NCI-H510A (cell line): Measurements from ENCODE around the gene FBXO42.

ENCODE experiments used
- DNase-seq: peaks from one replicate; lab custom pipeline; 2025; lab: John Stamatoyannopoulos, UW

Gene FBXO42

DNA sequence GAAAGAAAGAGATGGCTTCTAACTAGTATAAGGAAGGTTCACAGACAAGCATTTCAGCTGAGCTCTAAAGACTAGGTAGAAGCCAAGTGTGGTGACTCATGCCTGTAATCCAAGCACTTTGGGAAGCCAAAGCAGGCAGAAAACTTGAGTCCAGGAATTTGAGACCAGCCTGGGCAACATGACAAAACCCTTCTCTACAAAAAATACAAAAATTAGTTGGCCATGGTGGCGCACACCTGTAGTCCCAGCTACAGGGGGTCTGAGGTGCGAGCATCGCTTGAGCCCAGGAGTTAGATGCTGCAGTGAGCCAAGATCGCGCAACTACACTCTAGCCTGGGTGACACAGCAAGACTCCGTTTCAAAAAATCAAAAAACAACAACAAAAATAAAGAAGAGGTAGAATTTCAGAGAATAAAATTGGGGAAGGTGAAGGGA lies 27.8 kb downstream of the FBXO42 start:
- no peak for DNase-seq

DNA sequence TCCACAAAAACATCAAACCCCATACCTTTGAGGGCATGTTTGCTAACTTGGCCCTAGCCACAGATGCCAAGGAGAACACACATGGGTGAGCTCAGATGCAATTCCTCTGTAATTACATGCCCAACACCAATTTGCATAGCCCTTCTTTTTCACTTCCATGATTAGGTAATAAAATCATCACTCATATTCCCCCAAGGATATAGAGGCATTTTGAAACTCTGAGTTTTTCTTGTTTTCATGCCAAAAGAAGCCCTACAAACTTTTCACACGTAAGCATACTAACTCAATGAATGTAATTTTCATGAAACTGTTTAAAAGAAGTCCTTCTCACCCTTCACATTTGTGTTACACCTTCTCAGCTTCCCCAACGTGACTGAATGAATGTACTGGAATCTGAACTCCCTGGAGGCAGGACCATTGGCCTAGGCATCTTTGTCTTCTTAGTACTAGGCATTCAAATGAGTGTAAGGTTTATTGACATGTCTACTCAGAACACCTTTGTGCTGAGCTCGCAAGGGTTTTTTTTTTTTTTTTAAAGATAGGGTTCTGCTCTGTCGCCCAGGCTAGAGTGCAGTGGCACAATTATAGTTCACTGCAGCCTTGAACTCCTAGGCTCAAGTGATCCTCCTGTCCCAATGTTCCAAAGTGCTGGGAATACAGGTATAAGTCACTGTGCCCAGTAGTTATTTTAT lies 31.0 kb downstream of the FBXO42 start:
- no peak for DNase-seq

DNA sequence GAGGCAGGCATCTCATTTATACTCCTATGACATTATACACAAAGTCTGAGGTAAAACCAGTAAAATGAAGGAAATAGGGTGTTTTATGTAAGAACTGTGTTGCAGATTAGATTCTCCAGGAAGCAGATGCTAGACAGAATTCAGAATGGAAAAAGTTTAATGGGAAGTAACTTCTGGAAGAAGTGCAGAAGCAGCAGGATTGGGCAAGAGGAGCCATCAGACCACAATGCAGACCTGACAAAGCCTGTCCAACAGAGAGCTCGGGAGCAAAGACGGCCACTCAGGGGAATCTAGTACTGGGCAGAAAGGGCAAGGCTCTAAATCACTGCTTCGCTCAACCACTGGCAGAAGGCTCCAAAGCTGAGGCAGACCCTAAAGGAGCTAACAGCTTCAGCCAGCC lies 33.7 kb downstream of the FBXO42 start:
- no peak for DNase-seq

GRCh38 chr1:16315437-16315836 lies 36.8 kb downstream of the FBXO42 start:
- DNase-seq, result no peak

- DNase-seq, result no peak
Measured at GRCh38 chr1:16307222-16307621, 45.1 kb downstream of the FBXO42 start.

DNA sequence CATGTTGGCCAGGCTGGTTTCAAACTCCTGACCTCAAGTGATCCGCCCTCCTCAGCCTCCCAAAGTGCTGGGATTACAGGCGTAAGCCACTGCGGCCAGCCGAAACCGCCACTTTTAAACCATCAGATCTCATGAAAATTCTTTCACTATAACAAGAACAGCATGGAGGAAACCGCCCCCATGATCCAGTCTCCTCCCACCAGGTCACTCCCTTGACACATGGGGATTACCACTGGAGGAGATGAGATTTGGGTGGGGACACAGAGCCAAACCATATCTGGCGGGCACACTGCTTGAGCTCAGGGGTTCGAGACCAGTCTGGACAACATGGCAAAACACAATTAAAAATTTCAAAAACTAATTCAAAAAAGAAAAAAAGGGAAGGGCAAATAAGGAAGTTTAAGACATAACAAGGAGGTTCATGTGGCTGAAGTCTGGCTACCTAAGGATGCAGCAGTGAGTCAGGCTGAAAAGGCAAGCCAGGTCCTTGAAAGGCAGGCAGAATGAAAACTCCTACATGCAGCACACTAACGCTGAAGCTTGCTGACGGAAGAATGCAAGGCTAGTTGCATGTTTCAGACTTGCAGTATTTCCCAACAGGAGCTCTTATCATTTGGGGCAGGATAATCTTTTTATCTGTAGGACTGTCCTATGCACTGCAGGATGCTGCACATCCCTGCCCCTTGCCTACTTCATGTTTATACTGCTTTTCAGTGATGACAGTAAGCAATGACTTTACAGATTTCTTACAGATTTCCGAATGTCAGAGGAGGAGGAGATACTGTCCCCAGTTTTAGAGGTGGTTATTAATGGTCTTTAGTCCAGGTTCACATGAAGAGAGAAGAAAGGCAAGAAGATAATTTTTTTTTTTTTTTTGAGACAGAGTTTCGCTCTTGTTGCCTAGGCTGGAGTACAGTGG lies 49.3 kb downstream of the FBXO42 start:
- DNase-seq, result no peak

GRCh38 chr1:16300436-16300835 lies 51.8 kb downstream of the FBXO42 start:
- DNase-seq, result no peak

GRCh38 chr1:16298653-16299052 lies 53.6 kb downstream of the FBXO42 start:
- no peak for DNase-seq

DNA sequence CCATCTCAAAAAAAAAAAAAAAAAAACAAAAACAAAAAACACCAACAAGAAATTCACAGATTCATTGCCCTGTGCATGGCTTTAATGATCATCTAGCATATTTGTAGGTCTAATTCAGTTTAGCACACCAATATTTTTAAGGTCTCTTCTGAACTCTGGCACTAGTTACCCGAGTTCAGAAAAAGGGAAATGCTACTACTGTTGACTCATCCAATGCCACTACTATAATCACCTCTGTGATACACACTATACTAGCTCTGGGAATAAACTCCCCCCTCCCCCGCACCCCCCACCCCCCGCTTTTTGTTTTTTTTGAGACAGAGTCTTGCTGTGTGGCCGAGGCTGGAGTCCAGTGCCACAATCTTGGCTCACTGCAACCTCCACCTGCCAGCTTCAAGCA lies 55.6 kb downstream of the FBXO42 start:
- no peak for DNase-seq

GRCh38 chr1:16294219-16295212 lies 57.8 kb downstream of the FBXO42 start:
- no peak for DNase-seq

- no peak for DNase-seq
Measured at GRCh38 chr1:16293538-16293937, 58.7 kb downstream of the FBXO42 start.

DNA sequence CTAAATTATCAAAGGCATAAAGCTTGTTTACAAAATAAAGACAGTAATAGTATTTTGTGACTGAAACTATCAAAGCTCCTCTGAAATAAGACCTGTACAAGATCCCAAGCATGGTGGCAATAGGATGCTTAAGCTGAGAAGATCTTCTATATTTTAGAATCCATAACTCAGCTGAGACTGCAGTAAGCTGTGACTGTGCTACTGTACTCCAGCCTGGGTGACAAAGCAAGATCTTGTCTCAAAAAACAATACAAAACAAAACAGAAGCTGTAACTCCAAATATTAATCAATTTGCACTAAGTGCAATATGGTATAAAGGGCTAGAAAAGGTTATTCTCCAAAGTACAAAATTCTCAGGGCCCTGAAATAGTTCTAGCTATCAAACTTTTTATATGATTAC lies 59.5 kb downstream of the FBXO42 start:
- no peak for DNase-seq

DNA sequence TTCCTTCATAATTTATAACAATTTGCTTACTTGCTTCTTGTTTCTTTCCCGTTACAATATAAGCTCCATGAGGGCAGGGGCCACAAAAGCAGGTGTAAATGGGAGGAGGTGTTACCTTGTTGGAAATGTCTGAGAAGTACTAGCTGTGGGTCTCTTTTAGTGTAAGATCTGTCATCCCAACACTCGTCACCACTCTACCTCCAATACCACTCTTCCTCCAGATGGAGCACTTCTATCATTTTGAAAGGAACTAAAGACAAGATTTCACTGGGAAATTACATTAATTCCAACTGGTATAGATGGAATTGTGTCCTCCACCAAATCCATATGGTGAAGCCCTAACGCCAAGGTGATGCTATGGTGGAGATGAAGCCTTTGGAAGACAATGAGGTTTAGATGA lies 62.3 kb downstream of the FBXO42 start:
- DNase-seq, result no peak

DNA sequence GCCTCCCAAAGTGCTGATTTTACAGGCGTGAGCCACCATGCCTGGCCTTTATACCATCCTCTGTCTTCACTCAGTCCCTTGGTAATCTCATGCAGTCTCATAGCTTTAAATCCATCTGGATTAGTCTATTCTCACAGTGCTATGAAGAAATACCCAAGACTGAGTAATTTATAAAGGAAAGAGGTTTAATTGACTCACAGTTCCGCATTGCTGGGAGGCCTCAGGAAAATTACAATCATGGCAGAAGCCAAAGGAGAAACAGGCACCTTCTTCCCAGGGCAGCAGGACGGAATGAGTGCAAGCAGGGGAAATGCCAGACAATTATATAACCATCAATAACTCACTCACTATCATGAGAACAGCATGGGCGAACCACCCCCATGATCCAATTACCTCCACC lies 66.2 kb downstream of the FBXO42 start:
- no peak for DNase-seq

- DNase-seq, result peak; percentile 10
Measured at GRCh38 chr1:16281765-16282164, 70.5 kb downstream of the FBXO42 start.

DNA sequence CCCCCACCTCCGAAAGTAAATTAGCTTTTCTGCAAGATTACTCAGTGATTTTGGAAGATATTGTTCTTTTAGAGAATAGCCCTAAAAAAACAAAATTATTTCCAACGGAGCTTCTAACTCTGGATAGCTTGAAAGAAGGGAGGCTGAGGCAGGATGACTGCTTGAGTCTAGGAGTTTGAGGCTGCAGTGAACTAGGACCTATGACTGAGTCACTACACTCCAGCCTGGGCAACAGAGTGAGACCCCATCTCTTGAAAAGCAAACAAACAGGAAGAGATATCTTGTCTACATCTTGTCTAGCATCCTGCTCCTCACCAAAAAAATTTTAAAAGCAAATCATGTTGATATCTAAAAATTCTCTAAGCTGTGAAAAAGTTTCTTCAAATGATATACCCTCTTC lies 73.1 kb downstream of the FBXO42 start:
- DNase-seq, result no peak

DNA sequence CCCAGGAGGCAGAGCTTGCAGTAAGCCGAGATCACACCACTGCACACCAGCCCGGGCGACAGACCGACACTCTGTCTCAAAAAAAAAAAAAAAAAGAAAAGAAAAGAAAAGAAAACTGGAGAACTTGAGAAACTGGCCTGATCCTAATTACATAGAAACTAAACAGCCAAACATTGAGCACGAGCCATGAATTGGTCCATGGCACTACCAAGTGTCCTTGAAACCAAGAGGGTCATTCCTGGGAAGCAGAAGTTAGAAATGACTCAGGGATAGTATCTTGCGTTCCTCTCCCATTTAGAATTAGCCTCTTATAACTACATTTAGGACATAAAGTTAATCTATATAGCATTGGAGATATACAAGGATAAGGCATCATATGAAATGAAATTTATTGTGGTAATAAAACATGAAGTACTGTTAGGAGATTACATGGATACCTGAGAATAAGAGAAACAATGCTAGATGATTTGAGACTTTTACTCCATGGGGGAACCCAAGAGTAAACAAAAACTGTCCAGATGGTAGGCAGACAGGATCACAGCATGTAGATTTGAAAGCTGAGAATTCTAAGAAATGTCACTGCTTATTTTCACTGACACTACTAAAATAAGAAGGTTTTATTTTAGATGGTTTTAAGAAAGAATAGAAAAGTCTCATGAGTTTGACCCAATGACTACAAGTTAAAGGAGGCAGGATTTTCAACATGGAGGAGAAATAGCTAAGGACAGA lies 75.8 kb downstream of the FBXO42 start:
- no peak for DNase-seq

DNA sequence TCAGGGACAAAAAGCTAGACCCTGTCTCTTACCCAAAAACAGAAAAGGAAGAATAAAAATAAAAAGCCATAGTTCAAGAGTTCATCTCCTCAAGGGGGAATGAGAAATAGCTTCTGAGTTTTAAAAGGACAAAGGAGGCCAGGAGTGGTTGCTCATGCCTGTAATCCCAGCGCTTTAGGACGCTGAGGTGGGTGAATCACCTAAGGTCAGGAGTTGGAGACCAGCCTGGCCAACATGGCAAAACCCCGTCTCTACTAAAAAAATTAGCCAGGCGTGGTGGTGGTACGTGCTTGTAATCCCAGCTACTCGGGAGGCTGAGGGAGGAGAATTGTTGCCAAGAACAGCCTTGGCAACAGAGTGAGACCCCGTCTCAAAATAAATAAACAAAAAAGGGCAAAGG lies 76.7 kb downstream of the FBXO42 start:
- DNase-seq, result no peak

- no peak for DNase-seq
Measured at GRCh38 chr1:16267690-16268180, 84.5 kb downstream of the FBXO42 start.

- no peak for DNase-seq
Measured at GRCh38 chr1:16266411-16267118, 85.7 kb downstream of the FBXO42 start.

DNA sequence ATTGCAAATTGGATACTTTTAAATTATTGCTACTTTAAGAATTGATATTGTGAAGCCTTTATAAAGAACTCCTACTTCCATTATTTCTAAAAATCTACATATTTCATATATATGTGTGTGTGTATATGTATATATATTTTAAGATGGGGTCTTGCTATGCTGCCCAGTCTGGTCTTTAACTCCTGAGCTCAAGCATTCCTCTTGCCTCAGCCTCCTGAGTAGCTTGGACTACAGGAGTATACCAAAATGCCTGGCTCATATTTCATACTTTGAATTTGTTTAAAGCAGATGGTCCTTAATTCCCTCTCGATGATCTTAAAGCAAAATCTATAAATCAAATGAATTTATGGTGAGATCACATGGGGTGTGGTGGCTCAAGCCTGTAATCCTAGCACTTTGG lies 90.2 kb downstream of the FBXO42 start:
- DNase-seq, result no peak
